ENCODE measurements around the gene PLBD2. TPM values are rescaled to one million over a fixed set of nuclear protein-coding genes. Genes with fewer than 3 reads are reported as not detected.

PLBD2 gene
- total RNA-seq, 1 experiment from 2014 or later, result 18.8 TPM

DNA sequence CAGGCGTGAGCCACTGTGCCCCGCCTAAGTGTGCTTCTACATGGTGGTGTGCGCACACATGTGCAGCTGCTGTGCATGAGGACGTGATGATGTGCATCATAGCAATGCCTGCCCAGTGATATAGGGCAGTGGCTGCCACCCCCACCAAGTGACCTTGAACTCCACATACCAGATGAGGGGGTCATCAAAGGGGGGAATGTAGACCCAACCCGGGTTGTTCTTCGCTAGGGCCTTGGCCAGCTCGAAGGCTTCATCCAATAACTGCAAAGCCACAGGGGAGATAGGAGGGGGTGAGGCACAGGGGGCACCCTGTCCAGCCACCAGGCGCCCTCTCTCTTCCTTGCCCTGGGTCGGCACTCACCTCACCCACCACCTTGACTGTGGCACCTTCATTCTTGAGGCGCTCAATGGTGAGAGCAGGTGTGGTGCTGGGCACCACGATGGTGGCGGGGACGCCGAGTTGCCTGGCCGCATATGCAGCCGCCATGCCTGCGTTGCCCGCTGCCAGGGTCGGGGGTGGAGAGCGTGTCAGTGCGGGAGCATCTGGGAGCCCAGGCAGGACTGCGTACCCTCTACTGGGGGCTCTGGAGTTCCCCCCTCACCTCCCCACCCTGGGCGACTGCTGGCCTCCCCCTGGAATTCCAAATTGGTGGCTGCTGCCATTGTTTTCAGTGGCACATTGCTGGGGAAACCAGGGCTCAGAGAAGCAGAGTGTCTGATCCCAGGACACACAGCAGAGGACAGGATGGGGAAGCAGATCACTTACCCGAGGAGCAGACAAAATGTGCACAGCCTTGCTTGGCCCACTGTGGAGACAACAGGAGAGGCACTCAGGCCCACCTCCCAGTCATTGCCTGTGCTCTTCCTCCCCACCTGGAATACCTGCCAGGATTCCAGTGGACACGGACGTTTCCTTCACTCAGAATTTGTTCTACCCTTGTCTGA is 40.2 kb downstream of the PLBD2 start:
- H3K9ac ChIP-seq (ENCODE audit: low read length), result no peak overlapping the region
- DNase-seq (no peak), ATAC-seq (no peak)
- no peaks in the 10 kb centered on the region for H3F3A ChIP-seq (ENCODE audit: low read length, unreplicated experiment)
- no peaks in the 10 kb centered on the region for H4K20me1 ChIP-seq (ENCODE audit: low read length)
- H3K9me3 ChIP-seq (ENCODE audit: low read length), result no peaks in the 10 kb centered on the region
- no peak overlapping the region for H3K4me3 ChIP-seq (ENCODE audit: low read length)
- POLR2A ChIA-PET (ENCODE audit: unreplicated experiment), result interaction anchor here (0.6 kb wide), 1 partner anchor 9 kb away, joined by 7 read pairs; no protein-coding TSS in a partner anchor
- H3K9me2 ChIP-seq (replicated peaks; ENCODE audit: low read length), result no peaks in the 10 kb centered on the region
- intact Hi-C loops (cut with micrococcal nuclease), result no loop called here
- CTCF ChIA-PET, result no interaction called here
- no peaks in the 10 kb centered on the region for H3K4me1 ChIP-seq (ENCODE audit: insufficient read depth, low read length)
- no peak overlapping the region for H2AFZ ChIP-seq (ENCODE audit: low read length)
- no peak overlapping the region for H3K4me2 ChIP-seq (ENCODE audit: low read length)
- H3K27ac ChIP-seq (ENCODE audit: low read length), result no peak overlapping the region
- no peaks in the 10 kb centered on the region for H3K79me2 ChIP-seq (ENCODE audit: low read length)
- no TSS peak for BruUV-seq (replicated peaks)
- no peaks in the 10 kb centered on the region for H3K36me3 ChIP-seq (ENCODE audit: low read depth, low read length)
- no peaks in the 10 kb centered on the region for H3K27me3 ChIP-seq (ENCODE audit: low read length)
- TF ChIP-seq EZH2phosphoT487 (IDR thresholded peaks at IDR 0.05; ENCODE audit: borderline replicate concordance, low read length), result no peak
- no peak for TF ChIP-seq EZH2 (IDR thresholded peaks at IDR 0.05; ENCODE audit: low read length, unreplicated experiment)
- TF ChIP-seq, protein P1, sequence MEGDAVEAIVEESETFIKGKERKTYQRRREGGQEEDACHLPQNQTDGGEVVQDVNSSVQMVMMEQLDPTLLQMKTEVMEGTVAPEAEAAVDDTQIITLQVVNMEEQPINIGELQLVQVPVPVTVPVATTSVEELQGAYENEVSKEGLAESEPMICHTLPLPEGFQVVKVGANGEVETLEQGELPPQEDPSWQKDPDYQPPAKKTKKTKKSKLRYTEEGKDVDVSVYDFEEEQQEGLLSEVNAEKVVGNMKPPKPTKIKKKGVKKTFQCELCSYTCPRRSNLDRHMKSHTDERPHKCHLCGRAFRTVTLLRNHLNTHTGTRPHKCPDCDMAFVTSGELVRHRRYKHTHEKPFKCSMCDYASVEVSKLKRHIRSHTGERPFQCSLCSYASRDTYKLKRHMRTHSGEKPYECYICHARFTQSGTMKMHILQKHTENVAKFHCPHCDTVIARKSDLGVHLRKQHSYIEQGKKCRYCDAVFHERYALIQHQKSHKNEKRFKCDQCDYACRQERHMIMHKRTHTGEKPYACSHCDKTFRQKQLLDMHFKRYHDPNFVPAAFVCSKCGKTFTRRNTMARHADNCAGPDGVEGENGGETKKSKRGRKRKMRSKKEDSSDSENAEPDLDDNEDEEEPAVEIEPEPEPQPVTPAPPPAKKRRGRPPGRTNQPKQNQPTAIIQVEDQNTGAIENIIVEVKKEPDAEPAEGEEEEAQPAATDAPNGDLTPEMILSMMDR (conservative IDR thresholded peaks at IDR 0.05; ENCODE audit: low read depth, low read length), result no peak

DNA sequence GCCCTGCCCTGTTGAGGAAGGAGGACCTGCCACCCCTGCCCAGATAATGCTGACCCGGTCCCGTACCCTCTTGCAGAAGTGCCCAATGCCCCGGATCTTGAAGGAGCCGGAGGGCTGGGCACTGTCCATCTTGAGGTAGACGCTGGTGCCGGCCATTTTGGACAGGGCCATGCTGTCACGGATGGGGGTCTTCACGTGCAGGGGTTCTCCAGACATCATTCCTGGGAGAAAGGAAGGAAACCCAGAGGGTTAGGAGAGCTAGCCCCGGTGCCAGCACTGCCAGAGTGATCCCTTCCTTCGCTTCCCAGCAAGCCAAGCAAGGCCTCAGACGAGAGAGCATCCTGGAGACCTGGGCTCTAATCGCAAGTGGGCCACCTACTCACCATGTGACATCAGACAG is 41.1 kb downstream of the PLBD2 start:
- Histone ChIP-seq H3K4me1 (ENCODE audit: insufficient read depth, low read length) (no peaks in the 10 kb centered on the region), H2AFZ (ENCODE audit: low read length) (no peak overlapping the region), H3F3A (ENCODE audit: low read length, unreplicated experiment) (no peaks in the 10 kb centered on the region), H3K36me3 (ENCODE audit: low read depth, low read length) (no peaks in the 10 kb centered on the region), H3K4me3 (ENCODE audit: low read length) (no peak overlapping the region), H3K79me2 (ENCODE audit: low read length) (no peaks in the 10 kb centered on the region), H3K9me3 (ENCODE audit: low read length) (no peaks in the 10 kb centered on the region), H3K27me3 (ENCODE audit: low read length) (no peaks in the 10 kb centered on the region), H3K27ac (ENCODE audit: low read length) (no peak overlapping the region), H3K4me2 (ENCODE audit: low read length) (no peak overlapping the region), H4K20me1 (ENCODE audit: low read length) (no peaks in the 10 kb centered on the region), H3K9ac (ENCODE audit: low read length) (no peak overlapping the region), H3K9me2 (replicated peaks; ENCODE audit: low read length) (no peaks in the 10 kb centered on the region)
- DNase-seq (no peak), ATAC-seq (no peak)
- BruUV-seq (replicated peaks), result no TSS peak
- POLR2A ChIA-PET (ENCODE audit: unreplicated experiment), result no interaction called here
- intact Hi-C loops (cut with micrococcal nuclease), result no loop called here
- TF ChIP-seq EZH2 (IDR thresholded peaks at IDR 0.05; ENCODE audit: low read length, unreplicated experiment) (no peak), EZH2phosphoT487 (IDR thresholded peaks at IDR 0.05; ENCODE audit: borderline replicate concordance, low read length) (no peak)
- TF ChIP-seq, protein P1 (conservative IDR thresholded peaks at IDR 0.05; ENCODE audit: low read depth, low read length), result no peak
- CTCF ChIA-PET, result no interaction called here

DNA sequence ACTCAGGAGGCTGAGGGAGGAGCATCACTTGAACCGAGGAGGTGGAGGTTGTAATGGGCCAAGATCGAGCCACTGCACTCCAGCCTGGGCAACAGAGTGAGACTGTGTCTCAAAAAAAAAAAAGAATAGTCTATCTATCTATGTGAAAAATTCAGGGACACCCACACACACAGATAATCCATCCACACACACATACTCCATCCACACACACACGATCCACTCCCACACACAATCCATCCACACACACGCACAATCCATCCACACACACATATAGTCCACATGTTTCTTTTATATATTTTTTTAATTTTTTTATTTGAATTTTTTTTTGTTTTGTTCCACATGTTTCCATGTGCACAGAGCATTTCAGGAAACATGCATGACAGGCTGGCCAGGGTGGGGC is 42.0 kb downstream of the PLBD2 start:
- POLR2A ChIA-PET (ENCODE audit: unreplicated experiment), result no interaction called here
- H2AFZ ChIP-seq (ENCODE audit: low read length), result no peak overlapping the region
- TF ChIP-seq, protein P1 (conservative IDR thresholded peaks at IDR 0.05; ENCODE audit: low read depth, low read length), result no peak
- TF ChIP-seq EZH2 (IDR thresholded peaks at IDR 0.05; ENCODE audit: low read length, unreplicated experiment) (no peak), EZH2phosphoT487 (IDR thresholded peaks at IDR 0.05; ENCODE audit: borderline replicate concordance, low read length) (no peak)
- CTCF ChIA-PET, result no interaction called here
- H3K4me2 ChIP-seq (ENCODE audit: low read length), result no peak overlapping the region
- H3K27ac ChIP-seq (ENCODE audit: low read length), result no peak overlapping the region
- H3K79me2 ChIP-seq (ENCODE audit: low read length), result no peaks in the 10 kb centered on the region
- no peak for DNase-seq
- intact Hi-C loops (cut with micrococcal nuclease), result no loop called here
- BruUV-seq (replicated peaks), result no TSS peak
- H3K36me3 ChIP-seq (ENCODE audit: low read depth, low read length), result no peaks in the 10 kb centered on the region
- H3K9me3 ChIP-seq (ENCODE audit: low read length), result no peaks in the 10 kb centered on the region
- H3F3A ChIP-seq (ENCODE audit: low read length, unreplicated experiment), result no peaks in the 10 kb centered on the region
- H3K9me2 ChIP-seq (replicated peaks; ENCODE audit: low read length), result no peaks in the 10 kb centered on the region
- ATAC-seq, result no peak
- H3K4me3 ChIP-seq (ENCODE audit: low read length), result no peak overlapping the region
- H3K4me1 ChIP-seq (ENCODE audit: insufficient read depth, low read length), result no peaks in the 10 kb centered on the region
- H3K9ac ChIP-seq (ENCODE audit: low read length), result no peak overlapping the region
- H3K27me3 ChIP-seq (ENCODE audit: low read length), result no peaks in the 10 kb centered on the region
- no peaks in the 10 kb centered on the region for H4K20me1 ChIP-seq (ENCODE audit: low read length)
